GM12891 (cell line): ENCODE results near the gene TGOLN2.
"Not testable (repeated sequence)": the region's sequence is repeated elsewhere in the genome, so short reads cannot be mapped to it uniquely, and the experiment has no call there.

Experiments
- DNase-seq: peaks from one replicate; pipeline ENCODE4 v3.0.0; 2011; ENCODE audit warnings: low spot score; ENCODE audit not compliant: insufficient read length
- FAIRE-seq: peaks from 2 replicates; lab custom pipeline; 2011; peaks lifted over from hg19 to GRCh38; lab: Jason Lieb, UNC
- PAX5 ChIP-seq: IDR thresholded peaks from 2 replicates; pipeline ENCODE4 v1.6.1; 2011; ENCODE audit warnings: low read length, moderate library complexity, mild to moderate bottlenecking; ENCODE audit not compliant: insufficient read depth, severe bottlenecking
- POLR2A ChIP-seq: IDR thresholded peaks from 2 replicates; pipeline ENCODE4 v1.6.1; 2011; ENCODE audit warnings: low read depth, low read length, control low read depth
- POLR2AphosphoS5 ChIP-seq: IDR thresholded peaks from 2 replicates; pipeline ENCODE4 v1.6.1; 2011; ENCODE audit warnings: low read depth, low read length, control low read depth
- POU2F2 ChIP-seq: IDR thresholded peaks from 2 replicates; pipeline ENCODE4 v1.6.1; 2011; ENCODE audit warnings: low read depth, mild to moderate bottlenecking, control low read depth, low read length, moderate library complexity
- SPI1 ChIP-seq: IDR thresholded peaks from 2 replicates; pipeline ENCODE4 v1.6.1; 2011; ENCODE audit warnings: low read depth, low read length, control low read depth
- TAF1 ChIP-seq: IDR thresholded peaks from 2 replicates; pipeline ENCODE4 v1.6.1; 2011; ENCODE audit warnings: low read depth, low read length, control low read depth

TGOLN2 gene

GRCh38 chr2:85357736-85358135, 29.9 kb upstream of the TGOLN2 start:
- FAIRE-seq (no peak), DNase-seq (no peak)
- TF ChIP-seq POLR2AphosphoS5 (no peak), TAF1 (no peak), POLR2A (no peak), SPI1 (no peak), POU2F2 (no peak), PAX5 (no peak)

GRCh38 chr2:85356186-85356585, 28.4 kb upstream of the TGOLN2 start:
- TF ChIP-seq POLR2AphosphoS5 (no peak), PAX5 (no peak), POU2F2 (no peak), TAF1 (no peak), SPI1 (no peak), POLR2A (no peak)
- DNase-seq (no peak), FAIRE-seq (no peak)

GRCh38 chr2:85355521-85355920, 27.7 kb upstream of the TGOLN2 start:
- TF ChIP-seq PAX5 (no peak), POLR2A (no peak), TAF1 (no peak), POU2F2 (no peak), SPI1 (no peak), POLR2AphosphoS5 (no peak)
- DNase-seq = no peak
- no peak for FAIRE-seq

- TF ChIP-seq POU2F2 = no peak
- no peak for TF ChIP-seq PAX5
- TF ChIP-seq SPI1 = no peak
- no peak for TF ChIP-seq POLR2AphosphoS5
- no peak for DNase-seq
- FAIRE-seq = no peak
These were observed 27.3 kb upstream of the TGOLN2 start for GRCh38 chr2:85355073-85355410.

- DNase-seq = peak; percentile 92
- peak; percentile 98 for FAIRE-seq
- TF ChIP-seq POU2F2 (peak; percentile 62), PAX5 (no peak), POLR2AphosphoS5 (peak; percentile 99), SPI1 (no peak), POLR2A (peak; percentile 99), TAF1 (peak; percentile 99)
These were observed 26.7 kb upstream of the TGOLN2 start, which contains the start of the genes ELMOD3 and RETSAT for GRCh38 chr2:85354286-85355072. Gene ELMOD3, plus strand, starts transcription at chr2:85354769. Its CDS starts 2,430 bp downstream, at chr2:85357199. Gene RETSAT, minus strand, starts transcription at chr2:85354528. Its CDS starts 21 bp downstream, at chr2:85354507.

GRCh38 chr2:85353876-85354285, 26.1 kb upstream of the TGOLN2 start:
- FAIRE-seq (no peak), DNase-seq (no peak)
- no peak for TF ChIP-seq SPI1
- no peak for TF ChIP-seq TAF1
- no peak for TF ChIP-seq POLR2AphosphoS5
- no peak for TF ChIP-seq PAX5
- TF ChIP-seq POU2F2 = no peak
- no peak for TF ChIP-seq POLR2A

GRCh38 chr2:85347599-85347998, 19.8 kb upstream of the TGOLN2 start:
- TF ChIP-seq PAX5 (no peak), POLR2AphosphoS5 (no peak), POU2F2 (no peak), SPI1 (no peak), TAF1 (no peak), POLR2A (no peak)
- no peak for FAIRE-seq
- no peak for DNase-seq

- TF ChIP-seq POLR2A (no peak), SPI1 (no peak), TAF1 (no peak), POLR2AphosphoS5 (no peak), POU2F2 (no peak), PAX5 (no peak)
- FAIRE-seq (no peak), DNase-seq (no peak)
These were observed 16.7 kb upstream of the TGOLN2 start for GRCh38 chr2:85344356-85344954.

- not testable (repeated sequence) for DNase-seq, FAIRE-seq
These were observed 15.6 kb upstream of the TGOLN2 start for GRCh38 chr2:85343207-85343895.

GRCh38 chr2:85342156-85342555, 14.4 kb upstream of the TGOLN2 start:
- TF ChIP-seq TAF1 (no peak), POLR2AphosphoS5 (no peak), POU2F2 (no peak), PAX5 (no peak), SPI1 (no peak), POLR2A (no peak)
- DNase-seq (no peak), FAIRE-seq (no peak)
